Adrenal gland (tissue), 5 donors: Measurements from ENCODE around the gene OSCP1.

Source experiments
- POLR2A ChIP-seq, 2 donors: fragments of 450-650 bp; IDR thresholded peaks; one replicate each; pipeline ENCODE4 v1.6.1; 2017; ENCODE audit warnings: antibody characterized with exemption in 2 of 2, mild to moderate bottlenecking in 2 of 2, moderate library complexity in 1 of 2
- TF ChIP-seq, protein P1 (sequence below), 6 experiments: fragments of 450-650 bp in 4 of 6; fragments of 200-600 bp in 2 of 6; sonication (generic) in 1 of 6; IDR thresholded peaks; 1 replicate in 5 of 6; 2 replicates in 1 of 6; pipeline versions ENCODE4 v1.5.1 to v1.8.0; 2016 to 2021; ENCODE audit warnings: antibody characterized with exemption in 6 of 6, mild to moderate bottlenecking in 2 of 6, moderate library complexity in 1 of 6
- donor health status: DM: no; HTN: no; CAD: no.

DNA sequence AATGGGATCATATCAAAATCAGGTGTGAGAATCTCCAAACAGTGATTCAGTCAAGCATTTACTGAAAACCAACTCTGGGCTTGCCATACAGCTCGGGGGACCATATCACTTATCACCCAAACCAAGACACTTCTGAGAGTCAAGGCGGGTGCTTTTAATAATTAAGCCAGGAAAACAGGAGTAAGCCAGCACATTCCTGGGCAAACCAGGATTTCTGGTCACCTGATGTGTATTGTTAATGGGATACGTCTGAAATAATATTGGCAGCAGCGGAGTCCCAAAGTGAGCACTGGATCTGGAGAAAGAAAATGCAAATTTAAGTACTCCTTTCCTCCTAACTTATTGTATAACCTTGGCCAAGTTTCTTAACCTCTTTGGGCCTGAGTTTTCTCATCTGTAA, 17.6 kb downstream of the OSCP1 start:
- TF ChIP-seq POLR2A (IDR thresholded peaks at IDR 0.05), result no peak
- TF ChIP-seq, protein P1, sequence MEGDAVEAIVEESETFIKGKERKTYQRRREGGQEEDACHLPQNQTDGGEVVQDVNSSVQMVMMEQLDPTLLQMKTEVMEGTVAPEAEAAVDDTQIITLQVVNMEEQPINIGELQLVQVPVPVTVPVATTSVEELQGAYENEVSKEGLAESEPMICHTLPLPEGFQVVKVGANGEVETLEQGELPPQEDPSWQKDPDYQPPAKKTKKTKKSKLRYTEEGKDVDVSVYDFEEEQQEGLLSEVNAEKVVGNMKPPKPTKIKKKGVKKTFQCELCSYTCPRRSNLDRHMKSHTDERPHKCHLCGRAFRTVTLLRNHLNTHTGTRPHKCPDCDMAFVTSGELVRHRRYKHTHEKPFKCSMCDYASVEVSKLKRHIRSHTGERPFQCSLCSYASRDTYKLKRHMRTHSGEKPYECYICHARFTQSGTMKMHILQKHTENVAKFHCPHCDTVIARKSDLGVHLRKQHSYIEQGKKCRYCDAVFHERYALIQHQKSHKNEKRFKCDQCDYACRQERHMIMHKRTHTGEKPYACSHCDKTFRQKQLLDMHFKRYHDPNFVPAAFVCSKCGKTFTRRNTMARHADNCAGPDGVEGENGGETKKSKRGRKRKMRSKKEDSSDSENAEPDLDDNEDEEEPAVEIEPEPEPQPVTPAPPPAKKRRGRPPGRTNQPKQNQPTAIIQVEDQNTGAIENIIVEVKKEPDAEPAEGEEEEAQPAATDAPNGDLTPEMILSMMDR (IDR thresholded peaks at IDR 0.05), result no peak
